Epidermal melanocyte (primary cell): ENCODE data around the gene CDC25A.

Experiments used
- DNase-seq: peaks from one replicate; pipeline ENCODE4 v3.0.0; 2011; ENCODE audit warnings: low spot score; ENCODE audit not compliant: insufficient read length

Gene CDC25A

DNA sequence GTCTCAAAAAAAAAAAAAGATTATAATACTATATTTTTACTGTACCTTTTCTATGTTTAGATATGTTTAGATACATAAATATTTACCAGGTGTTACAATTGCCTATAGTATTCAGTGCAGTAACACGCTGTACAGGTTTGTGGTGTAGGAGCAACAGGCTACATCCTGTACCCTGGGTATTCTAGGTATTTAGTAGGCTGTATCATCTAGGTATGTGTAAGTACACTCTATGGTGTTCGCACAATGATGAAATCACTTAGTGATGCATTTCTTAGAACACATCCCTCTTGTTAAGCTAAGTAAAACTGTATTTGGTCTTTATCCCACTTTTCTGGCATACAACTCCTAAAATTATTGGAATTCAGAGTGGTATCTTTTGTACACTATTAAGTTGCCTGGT lies 77.8 kb downstream of the CDC25A start:
- no peak for DNase-seq

DNA sequence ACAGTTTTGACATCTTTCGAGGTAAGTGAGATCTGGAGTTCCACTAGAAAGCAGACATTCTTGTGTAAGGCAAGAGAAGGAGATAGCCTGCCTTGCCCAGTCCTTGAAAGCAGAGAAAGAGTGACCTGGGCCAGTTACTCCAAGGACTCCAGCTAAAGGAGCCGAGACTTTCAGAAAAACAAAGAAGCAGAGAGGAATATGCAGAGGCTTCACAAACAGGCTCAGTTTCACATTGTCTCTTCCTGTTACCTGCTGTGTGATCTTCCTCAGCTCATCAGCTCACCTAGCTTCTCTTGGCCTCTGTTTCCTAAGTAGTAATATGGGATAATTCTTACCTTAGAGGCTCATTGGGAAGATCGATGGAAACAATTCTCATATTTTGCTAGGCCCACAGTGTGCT lies 81.0 kb downstream of the CDC25A start:
- DNase-seq: no peak
